ENCODE data around the gene FGF3. TPM values are rescaled to one million over a fixed set of nuclear protein-coding genes. Genes with fewer than 3 reads are reported as not detected.

The FGF3 gene
- total and polyA plus RNA-seq, 11 donors, result not detected

DNA sequence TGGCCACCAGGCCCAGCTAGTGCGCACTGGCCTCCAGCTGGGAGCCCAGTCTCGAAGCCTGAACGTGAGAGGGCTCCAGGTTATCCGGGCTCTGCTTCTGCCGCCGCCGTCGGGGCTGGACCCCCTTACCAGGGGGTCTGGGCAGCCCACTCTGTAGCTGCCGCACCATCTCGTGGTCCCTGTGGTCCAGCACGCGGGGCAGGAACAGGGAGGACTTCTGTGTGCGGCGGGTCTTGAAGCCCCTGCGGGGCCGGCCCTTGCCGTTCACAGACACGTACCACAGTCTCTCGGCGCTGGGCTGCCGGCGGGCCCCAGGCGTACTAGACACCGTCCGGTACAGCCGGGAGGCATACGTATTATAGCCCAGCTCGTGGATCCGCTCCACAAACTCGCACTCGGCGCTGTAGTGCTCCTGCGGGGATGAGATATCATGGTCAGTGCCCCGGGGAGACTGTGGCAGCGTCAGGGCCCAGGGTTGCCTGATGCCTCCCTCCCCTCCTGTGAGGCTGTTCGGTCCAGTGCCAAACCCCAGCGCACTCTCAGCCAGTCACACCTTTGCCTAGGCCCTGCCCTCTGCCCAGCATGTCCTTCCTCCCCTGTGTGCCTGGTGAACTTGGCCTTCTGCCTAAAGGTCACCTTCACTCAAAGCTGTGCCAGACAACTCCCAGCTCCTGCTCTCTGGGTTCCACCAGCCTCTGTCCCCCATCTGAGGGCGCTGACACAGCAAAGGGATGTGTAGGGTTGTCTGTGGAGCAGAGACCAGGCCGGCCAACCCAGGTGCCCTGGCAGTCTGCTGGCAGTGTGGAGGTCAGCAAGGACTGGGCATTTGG, 8.7 kb downstream of the FGF3 start:
- ATAC-seq (peak in 1 of 4 donors; percentile 20), DNase-seq (no peak)
- WGBS, 4 donors, result 87 to 93% (median 91%) methylated on average over 21 to 39 of the region's 39 CpGs
- TF ChIP-seq, protein P1, sequence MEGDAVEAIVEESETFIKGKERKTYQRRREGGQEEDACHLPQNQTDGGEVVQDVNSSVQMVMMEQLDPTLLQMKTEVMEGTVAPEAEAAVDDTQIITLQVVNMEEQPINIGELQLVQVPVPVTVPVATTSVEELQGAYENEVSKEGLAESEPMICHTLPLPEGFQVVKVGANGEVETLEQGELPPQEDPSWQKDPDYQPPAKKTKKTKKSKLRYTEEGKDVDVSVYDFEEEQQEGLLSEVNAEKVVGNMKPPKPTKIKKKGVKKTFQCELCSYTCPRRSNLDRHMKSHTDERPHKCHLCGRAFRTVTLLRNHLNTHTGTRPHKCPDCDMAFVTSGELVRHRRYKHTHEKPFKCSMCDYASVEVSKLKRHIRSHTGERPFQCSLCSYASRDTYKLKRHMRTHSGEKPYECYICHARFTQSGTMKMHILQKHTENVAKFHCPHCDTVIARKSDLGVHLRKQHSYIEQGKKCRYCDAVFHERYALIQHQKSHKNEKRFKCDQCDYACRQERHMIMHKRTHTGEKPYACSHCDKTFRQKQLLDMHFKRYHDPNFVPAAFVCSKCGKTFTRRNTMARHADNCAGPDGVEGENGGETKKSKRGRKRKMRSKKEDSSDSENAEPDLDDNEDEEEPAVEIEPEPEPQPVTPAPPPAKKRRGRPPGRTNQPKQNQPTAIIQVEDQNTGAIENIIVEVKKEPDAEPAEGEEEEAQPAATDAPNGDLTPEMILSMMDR (IDR thresholded peaks at IDR 0.05), result no peak
- TF ChIP-seq POLR2A (IDR thresholded peaks at IDR 0.05), result no peak
- Histone ChIP-seq H3K36me3 (no peaks in the 10 kb centered on the region), H3K4me3 (no peak overlapping the region), H3K9me3 (no peaks in the 10 kb centered on the region), H3K4me1 (no peaks in the 10 kb centered on the region), H3K27me3 (peaks cover 0 to 42% (median 3%) of the 10 kb centered on the region in 9 donors), H3K27ac (no peak overlapping the region)
- intact Hi-C loops (cut with DNase I), result no loop called here

- no peaks in the 10 kb centered on the region for H3K36me3 ChIP-seq
- H3K9me3 ChIP-seq, result no peaks in the 10 kb centered on the region
- peaks cover 0 to 13% (median 0%) of the 10 kb centered on the region in 12 donors for H3K4me1 ChIP-seq
- ATAC-seq (no peak), DNase-seq (no peak)
- H3K4me3 ChIP-seq, result no peak overlapping the region
- H3K27me3 ChIP-seq, result peaks cover 0 to 35% (median 0%) of the 10 kb centered on the region in 9 donors
- 20 to 25% (median 23%) methylated on average over 1 to 7 of the region's 7 CpGs for WGBS, 4 donors
- H3K27ac ChIP-seq, result no peak overlapping the region
- intact Hi-C loops (cut with DNase I), result no loop called here
- TF ChIP-seq POLR2A (IDR thresholded peaks at IDR 0.05), result no peak
- TF ChIP-seq, protein P1 (IDR thresholded peaks at IDR 0.05), result no peak
These were observed 10.5 kb downstream of the FGF3 start for GRCh38 chr11:69808667-69809086.

- DNase-seq (no peak), ATAC-seq (no peak)
- intact Hi-C loops (cut with DNase I), result no loop called here
- Histone ChIP-seq H3K27ac (no peak overlapping the region), H3K4me3 (no peak overlapping the region), H3K4me1 (peaks cover 0 to 13% (median 0%) of the 10 kb centered on the region in 12 donors), H3K9me3 (no peaks in the 10 kb centered on the region), H3K36me3 (no peaks in the 10 kb centered on the region), H3K27me3 (peaks cover 0 to 27% (median 0%) of the 10 kb centered on the region in 9 donors)
- no peak for TF ChIP-seq POLR2A (IDR thresholded peaks at IDR 0.05)
- TF ChIP-seq, protein P1 (IDR thresholded peaks at IDR 0.05), result no peak
- 89 to 96% (median 93%) methylated on average over 9 of the region's 9 CpGs for WGBS, 4 donors
These were observed 12.0 kb downstream of the FGF3 start for GRCh38 chr11:69807106-69807815.
